Astrocyte of the cerebellum (primary cell): ENCODE measurements around the gene ADAMTS2.

ENCODE experiments used
- DNase-seq: peaks from one replicate; pipeline ENCODE4 v3.0.0-alpha.2; 2011; ENCODE audit warnings: low read depth
- H3K4me3 ChIP-seq: 2 replicates; pipeline ENCODE4 v1.5.1; 2011; ENCODE audit warnings: mild to moderate bottlenecking, low read depth, low read length, moderate library complexity
- in situ Hi-C: cut with HindIII; loops from 2 replicates; pipeline ENCODE4 v1.10.0; 2017; ENCODE audit warnings: low sequenced_read_pairs
- TF ChIP-seq, protein P1 (sequence below): IDR thresholded peaks from 2 replicates; pipeline ENCODE4 v1.5.1; 2012; ENCODE audit warnings: low read length, low read depth, moderate library complexity, mild to moderate bottlenecking; ENCODE audit errors: missing control alignments

ADAMTS2 gene

DNA sequence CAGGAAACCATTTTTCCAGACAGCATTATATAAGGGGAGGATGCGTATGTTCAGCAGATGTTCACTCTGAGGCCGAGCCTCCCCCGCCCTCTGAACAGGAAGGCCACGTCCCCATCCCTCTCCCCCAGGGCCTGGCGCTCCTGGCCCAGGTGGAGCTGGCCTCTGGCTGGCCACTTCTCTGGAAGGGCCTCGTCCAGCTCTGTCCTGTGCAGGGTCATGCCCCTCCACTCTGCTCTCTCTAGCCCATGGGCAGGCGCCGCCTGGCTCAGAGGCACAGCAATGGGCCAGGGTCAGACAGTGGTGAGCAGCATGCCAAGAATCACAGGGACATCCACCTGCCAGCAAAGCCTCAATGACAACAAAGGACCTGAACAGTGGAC lies 34.2 kb downstream of the ADAMTS2 start:
- TF ChIP-seq, protein P1, sequence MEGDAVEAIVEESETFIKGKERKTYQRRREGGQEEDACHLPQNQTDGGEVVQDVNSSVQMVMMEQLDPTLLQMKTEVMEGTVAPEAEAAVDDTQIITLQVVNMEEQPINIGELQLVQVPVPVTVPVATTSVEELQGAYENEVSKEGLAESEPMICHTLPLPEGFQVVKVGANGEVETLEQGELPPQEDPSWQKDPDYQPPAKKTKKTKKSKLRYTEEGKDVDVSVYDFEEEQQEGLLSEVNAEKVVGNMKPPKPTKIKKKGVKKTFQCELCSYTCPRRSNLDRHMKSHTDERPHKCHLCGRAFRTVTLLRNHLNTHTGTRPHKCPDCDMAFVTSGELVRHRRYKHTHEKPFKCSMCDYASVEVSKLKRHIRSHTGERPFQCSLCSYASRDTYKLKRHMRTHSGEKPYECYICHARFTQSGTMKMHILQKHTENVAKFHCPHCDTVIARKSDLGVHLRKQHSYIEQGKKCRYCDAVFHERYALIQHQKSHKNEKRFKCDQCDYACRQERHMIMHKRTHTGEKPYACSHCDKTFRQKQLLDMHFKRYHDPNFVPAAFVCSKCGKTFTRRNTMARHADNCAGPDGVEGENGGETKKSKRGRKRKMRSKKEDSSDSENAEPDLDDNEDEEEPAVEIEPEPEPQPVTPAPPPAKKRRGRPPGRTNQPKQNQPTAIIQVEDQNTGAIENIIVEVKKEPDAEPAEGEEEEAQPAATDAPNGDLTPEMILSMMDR: no peak
- H3K4me3 ChIP-seq: no peak overlapping the region
- in situ Hi-C loops: no loop called here
- no peak for DNase-seq

- in situ Hi-C loops: no loop called here
- DNase-seq: no peak
- H3K4me3 ChIP-seq: no peak overlapping the region
- TF ChIP-seq, protein P1: no peak
Measured at GRCh38 chr5:179310439-179311090, 34.7 kb downstream of the ADAMTS2 start.

- DNase-seq: no peak
- TF ChIP-seq, protein P1: no peak
- in situ Hi-C loops: no loop called here
- H3K4me3 ChIP-seq: no peak overlapping the region
Measured at GRCh38 chr5:179309751-179310320, 35.4 kb downstream of the ADAMTS2 start.

DNA sequence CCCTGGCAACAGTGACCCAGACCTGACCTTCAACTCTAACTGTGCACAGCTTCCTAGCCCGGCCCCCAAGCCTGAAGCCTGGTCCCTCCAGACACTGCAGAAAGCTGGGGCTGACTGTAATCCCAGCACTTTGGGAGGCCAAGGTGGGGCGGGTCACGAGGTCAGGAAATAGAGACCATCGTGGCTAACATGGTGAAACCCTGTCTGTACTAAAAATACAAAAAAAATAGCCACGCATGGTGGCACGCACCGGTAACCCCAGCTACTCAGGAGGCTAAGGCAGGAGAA lies 35.9 kb downstream of the ADAMTS2 start:
- no peak for DNase-seq
- TF ChIP-seq, protein P1: no peak
- in situ Hi-C loops: no loop called here
- no peak overlapping the region for H3K4me3 ChIP-seq

DNA sequence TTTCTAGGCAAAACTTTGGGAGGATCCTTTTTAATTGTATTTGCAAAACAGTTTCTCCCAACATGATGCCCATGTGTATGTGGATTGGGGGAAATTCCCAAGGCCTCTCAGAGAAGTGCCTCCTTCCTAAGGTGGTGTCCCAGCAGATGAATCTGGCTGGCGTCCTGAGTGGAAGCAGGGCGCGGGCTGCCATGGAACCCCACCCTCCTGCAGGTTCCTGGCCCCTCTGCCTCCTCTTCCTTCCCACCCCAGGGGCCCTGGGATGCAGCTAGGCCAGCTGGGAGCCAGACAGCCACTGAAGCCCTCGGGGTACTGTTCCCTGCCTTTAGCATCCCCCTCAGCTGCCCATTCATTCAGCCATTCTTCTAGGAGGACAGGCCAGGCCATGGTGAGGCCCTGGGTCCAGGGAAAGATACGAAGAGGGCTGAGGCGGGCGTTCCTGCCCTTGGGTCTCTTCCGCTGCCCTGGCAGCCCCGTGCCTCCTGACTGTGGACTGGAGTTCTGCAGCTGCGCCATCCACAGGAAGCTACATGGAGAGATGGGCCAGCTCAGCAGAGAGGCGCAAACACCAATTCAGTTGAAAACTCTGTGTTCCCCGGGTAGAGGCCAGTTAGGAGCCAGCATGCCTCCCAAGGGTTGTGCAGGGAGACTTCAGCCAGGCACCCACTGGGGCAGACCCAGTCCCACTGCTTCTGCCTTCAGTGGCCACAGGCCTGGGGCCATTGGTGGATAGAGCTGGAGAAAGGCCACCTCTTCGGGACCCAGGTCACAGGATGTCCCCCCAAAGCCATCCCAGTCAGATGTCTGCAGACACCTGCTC lies 36.5 kb downstream of the ADAMTS2 start:
- in situ Hi-C loops: no loop called here

GRCh38 chr5:179307931-179308471 lies 37.3 kb downstream of the ADAMTS2 start:
- no peak overlapping the region for H3K4me3 ChIP-seq
- in situ Hi-C loops: no loop called here
- no peak for DNase-seq
- TF ChIP-seq, protein P1: no peak

More for the DNA sequence above, 36.5 kb downstream of the ADAMTS2 start:
- no peak overlapping the region for H3K4me3 ChIP-seq
- TF ChIP-seq, protein P1: no peak
- no peak for DNase-seq
